ENCODE data around the gene TLR9.

TLR9 gene

GRCh38 chr3:52216585-52217408 is 8.6 kb downstream of the TLR9 start:
- peak in 2 of 4 experiments; percentile 25 to 59 for DNase-seq

DNA sequence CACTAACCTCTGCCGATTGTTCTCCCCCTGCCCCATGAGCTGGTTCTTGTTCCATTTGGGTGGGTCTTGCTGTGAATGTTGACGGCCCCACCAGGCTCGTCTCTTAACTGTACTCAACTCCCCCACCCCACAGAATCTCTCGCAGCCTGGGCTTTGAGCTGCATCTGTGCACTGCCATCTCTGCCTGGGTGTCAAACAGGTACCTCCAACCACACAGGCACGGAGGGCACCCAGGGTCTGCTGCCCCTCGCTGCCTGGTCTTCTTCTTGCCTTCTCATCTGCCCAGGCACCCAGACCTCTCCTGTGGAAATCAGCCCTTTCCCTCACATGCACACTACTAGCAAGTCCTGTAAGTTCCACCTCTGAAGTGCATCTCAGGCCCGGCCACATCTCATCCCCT is 10.1 kb downstream of the TLR9 start:
- DNase-seq, result no peak

DNA sequence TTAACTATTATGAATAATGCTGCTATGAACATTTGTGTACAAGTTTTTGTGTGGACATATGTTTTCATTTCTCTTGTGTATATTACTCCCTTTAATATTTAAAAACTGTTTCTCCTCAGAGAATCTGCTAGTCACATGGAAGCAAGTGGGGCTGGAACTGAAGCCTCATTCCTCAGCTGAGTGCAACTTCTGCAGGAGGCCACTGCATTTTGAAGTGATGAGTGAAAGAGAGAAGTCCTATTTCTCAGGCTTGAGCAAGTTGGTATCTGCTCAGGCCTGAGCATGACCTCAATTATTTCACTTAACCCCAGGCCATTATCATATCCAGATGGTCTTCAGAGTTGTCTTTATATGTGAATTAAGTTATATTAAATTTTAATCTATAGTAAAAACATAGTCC is 11.5 kb downstream of the TLR9 start:
- DNase-seq, result no peak

DNA sequence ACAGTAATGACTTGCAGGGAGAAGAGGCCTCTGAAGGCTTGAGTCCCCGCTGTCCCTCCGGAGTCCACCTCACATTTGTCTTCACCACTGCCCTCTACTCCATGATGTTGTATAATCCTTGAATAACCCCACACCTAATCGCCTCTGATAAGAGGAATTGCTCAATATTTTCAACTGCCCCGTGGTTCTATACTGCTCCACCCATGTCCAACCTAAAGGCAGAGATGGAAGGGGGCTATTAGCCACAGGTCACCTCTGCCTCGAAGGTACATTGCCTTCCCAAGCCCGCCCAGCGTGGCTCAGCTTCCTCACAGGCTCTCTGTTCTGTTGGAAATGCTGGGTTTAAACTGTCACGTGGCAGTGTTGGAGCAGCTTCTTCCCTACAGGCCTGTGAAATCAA is 12.4 kb downstream of the TLR9 start:
- DNase-seq, result no peak

- no peak for DNase-seq
These were observed 14.1 kb downstream of the TLR9 start for GRCh38 chr3:52211268-52211891.

DNA sequence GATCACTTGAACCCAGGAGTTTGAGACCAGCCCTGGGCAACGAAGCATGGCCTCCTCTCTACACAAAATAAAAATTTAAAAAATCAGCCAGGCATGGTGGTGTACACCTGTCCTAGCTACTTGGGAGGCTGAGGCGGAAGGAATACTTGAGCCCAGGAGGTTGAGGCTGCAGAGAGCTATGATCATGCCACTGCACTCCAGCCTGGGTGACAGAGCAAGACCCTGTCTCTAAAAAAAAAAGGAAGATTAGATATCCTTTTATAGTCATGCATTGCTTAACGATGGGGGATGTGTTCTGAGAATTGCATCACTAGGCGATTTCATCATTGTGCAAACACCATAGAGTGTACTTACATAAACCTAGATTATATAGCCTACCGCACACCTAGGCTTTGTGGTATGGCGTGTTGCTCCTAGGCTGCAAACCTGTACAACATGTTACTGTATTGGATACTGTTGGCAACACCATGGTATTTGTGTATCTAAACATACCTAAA is 14.8 kb downstream of the TLR9 start:
- no peak for DNase-seq

DNA sequence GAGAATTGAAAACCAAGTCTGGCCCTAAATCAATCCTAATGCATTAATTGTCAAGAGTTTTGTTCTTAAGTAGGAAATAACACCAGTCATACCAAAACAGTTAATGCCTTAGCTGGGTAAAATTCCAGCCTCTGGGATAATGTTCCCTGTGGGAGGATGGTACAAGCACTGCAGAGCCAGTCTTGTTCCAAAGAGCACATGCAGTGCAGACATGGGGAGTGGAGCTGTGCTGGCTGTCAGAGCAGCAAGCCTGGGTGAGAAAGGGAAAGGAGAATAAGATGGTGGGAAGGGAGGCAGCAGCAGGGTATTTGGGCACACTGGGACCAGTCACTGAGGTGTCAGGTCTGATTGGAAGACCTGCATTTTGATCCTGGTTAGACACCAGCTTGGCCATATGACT is 15.4 kb downstream of the TLR9 start:
- DNase-seq, result no peak

- DNase-seq, result no peak
These were observed 16.9 kb downstream of the TLR9 start for GRCh38 chr3:52208556-52208955.

- no peak for DNase-seq
These were observed 19.6 kb downstream of the TLR9 start for GRCh38 chr3:52205727-52206372.

GRCh38 chr3:52204337-52205073 is 20.9 kb downstream of the TLR9 start:
- DNase-seq, result no peak

GRCh38 chr3:52203701-52204100 is 21.7 kb downstream of the TLR9 start:
- DNase-seq, result no peak

GRCh38 chr3:52202384-52203077 is 22.9 kb downstream of the TLR9 start:
- DNase-seq, result no peak

GRCh38 chr3:52200981-52201679 is 24.3 kb downstream of the TLR9 start:
- no peak for DNase-seq

GRCh38 chr3:52198643-52199608 is 26.5 kb downstream of the TLR9 start:
- DNase-seq, result no peak

GRCh38 chr3:52197842-52198625 is 27.4 kb downstream of the TLR9 start, which contains the start of gene ALAS1:
Gene ALAS1 (plus strand): TSS chr3:52198160. CDS start chr3:52199242, 1,082 bp downstream.
- peak; percentile 82 to 93 (median 88) for DNase-seq

- DNase-seq, result no peak
These were observed 28.0 kb downstream of the TLR9 start for GRCh38 chr3:52197499-52197841.

GRCh38 chr3:52196977-52197376 is 28.5 kb downstream of the TLR9 start:
- DNase-seq, result no peak

GRCh38 chr3:52195823-52196331 is 29.6 kb downstream of the TLR9 start:
- no peak for DNase-seq

DNA sequence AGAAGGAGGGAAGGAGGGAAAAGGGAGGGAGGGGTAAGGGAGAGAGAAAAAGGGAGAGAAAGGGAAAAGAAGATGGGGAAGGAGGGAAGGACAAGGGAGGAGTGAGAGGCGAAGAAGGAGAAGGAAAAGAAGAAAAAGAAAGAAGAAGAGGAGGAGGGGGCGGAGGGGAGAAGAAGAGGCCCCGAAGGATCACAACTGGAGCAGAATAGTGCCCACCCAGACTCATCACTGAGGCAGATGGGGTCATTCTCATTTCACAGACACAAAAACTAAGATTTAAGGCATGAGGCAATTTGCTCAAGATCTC is 30.2 kb downstream of the TLR9 start:
- no peak for DNase-seq
